Femur (tissue), 1 donor: ENCODE measurements around the gene GRID2.
A peak's percentile ranks its signal among the peaks of the same experiment; 100 is the strongest.
"Not testable (repeated sequence)": the region's sequence is repeated elsewhere in the genome, so short reads cannot be mapped to it uniquely, and the experiment has no call there.

Experiments
- DNase-seq: peaks from one replicate; pipeline ENCODE4 v3.0.0-alpha.2; 2017

The GRID2 gene

DNA sequence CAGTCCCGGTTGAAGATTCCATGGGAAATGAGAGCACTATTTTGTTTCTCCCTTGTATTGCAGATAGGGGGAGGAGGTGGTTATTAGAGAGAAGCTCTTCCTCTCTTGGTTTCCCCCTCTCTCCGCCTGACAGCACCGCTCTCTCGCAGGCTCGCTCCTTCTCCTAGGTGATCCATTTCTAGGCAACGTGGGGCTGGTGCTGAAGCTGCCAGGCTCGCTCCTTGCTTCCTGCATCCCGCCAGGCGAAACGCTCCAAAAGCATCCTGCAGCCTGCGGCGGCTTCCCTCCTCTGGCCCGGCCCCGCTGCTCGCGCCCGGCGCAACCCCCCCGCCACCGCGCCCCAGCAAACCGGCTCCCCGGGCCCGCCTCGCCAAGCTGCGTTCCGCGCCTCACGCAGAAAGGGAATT is at the start of gene GRID2:
GRID2 (plus strand) TSS at position 346 of the 407 bp plus-strand sequence.
- peak; percentile 52 for DNase-seq

DNA sequence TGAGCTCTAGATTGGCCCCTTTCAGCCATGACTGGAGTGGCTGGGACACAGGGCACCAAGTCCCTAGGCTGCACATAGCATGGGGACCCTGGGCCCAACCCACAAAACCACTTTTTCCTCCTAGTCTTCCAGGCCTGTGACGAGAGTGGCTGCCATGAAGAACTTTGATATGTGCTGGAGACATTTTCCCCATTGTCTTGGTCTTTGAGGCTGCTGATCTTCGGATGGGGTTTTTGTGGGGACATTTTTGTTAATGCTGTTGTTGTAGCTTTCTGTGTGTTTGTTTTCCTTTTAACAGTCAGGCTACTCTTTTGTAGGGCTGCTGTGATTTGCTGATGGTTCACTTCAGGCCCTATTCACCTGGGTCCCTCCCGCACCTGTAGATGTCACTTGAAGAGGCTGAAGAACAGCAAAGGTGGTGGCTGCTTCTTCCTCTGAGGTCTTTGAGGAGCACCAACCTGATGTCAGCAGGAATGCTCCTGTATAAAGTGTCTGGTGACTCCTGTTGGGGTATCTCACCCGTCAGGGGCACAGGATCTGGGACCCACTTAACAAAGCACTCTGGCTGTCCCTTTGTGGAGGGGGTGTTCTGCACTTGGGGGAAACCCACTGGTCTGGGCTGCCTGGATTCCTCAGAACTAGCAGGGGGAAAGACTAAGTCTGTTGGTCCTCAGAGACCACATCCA is 49.6 kb upstream of the GRID2 start:
- no peak for DNase-seq

DNA sequence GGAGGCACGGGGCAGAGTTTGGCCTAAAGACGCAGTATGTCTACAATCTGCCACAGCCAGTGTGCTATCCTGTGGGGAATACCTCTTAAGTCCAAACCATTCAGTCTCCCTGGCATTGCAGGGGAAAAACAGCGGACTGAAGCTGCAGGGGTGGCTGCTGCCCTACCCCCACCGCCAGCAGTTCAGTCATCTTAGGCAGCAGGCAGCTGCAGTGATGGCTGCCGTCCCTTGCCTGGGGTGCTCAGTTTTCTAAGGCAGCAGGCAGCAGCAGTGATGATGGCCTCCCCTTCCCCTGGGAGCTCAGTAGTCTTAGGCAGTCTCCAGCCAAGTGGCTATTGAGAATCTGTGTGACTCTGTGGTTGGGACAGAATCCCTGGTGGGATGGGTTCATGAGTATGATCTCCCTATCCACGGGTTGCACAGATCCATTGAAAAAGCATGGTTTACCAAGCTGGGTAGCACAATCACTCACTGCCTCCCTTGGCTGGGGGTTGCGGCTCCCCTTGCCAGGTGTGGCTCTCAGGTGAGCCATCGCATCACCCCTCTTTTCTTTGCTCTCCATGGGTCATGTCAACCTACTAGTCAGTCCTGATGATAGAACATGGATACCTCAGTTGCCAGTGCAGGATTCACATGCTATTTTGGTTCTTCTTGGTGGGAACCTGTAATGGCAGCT is 48.9 kb upstream of the GRID2 start:
- DNase-seq, result no peak

DNA sequence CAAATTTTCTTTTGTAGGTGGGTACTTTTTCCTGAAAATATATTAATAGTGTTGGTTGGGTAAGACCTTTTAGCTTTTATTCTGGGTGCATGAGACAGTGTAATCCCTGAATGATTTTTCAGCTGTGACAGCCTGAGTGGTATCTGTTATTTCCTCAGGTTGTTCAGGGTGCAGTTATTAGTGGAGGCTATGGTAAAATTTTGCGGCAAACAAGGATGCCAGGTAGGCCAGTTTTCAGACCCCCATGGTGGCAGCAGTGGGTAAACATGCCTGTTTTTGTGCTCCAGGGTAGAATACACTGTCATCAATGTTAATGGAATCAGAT is 47.9 kb upstream of the GRID2 start:
- no peak for DNase-seq

DNA sequence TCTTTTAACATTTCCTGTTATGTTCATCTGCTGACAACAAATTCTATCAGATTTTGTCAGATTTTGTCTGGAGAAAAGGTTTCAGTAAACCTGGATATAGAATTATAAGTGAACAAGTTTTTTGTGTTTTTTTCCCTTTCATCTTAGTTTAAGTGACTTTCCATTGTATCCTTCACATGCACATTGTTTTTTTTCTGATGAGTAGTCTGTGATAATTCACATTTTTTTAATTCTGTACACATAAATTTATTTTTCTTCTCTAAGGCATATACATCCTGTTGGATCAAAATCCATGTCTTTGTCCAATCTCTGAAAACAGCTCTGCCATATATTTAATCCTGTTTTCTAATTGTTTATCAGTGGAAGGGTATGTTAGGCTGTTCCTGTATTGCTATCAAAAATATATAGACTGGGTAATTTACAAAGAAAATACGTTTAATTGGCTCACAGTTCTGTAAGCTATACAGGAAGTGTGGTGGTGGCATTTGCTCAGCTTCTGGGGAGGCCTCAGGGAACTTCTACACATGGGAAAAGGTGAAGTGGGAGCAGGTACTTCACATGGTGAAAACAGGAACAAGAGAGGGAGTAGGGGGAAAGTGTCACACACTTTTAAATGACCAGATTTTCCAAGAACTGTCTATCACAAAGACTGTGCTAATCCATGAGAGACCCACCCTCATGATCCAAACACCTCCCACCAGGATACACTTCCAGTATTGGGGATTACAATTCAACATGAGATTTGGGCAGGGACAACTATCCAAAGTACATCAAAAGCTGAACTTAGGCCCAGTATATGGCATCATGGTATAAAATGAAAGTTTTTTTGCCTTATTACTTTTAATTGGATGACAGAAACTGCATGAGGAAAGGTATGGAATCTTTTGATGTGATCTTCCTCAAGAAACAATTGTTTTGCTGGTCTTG is 45.6 kb upstream of the GRID2 start:
- DNase-seq, result no peak

DNA sequence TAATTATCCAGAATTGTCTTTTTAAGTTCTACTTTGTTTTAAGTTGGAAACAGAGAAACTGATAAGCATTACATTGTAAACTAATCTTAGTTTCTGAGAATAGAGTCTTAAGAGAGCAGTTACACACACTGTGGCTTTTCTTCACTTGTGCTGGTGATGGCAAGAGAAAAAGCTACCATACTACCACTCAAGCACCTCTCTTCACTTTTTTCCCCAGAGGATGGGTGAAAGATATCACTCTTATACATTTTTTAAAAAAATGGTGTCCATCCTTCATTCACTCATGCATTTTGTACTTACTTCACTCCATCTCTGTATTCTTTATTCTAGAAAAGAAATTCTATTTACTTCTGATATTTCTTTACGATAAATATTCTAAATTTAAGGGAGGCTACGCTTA is 42.5 kb upstream of the GRID2 start:
- DNase-seq, result no peak

DNA sequence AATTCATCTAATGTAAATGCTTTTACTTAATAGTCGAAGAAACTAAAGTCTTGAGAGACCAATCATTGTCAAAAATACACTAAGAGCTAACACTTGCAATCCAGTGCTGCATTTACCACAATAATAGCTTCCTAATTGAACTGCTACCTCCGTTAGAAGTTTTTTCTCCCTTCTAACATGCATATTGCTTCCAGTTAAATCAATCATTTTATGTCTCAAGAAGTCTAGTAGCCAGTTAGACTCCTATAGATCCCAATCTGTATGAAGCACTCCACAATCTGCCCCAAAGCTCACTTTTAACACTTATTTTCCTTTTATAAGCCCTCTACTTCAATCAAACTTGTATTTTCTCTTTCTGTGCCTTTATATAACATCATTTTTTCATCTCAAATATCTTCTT is 41.4 kb upstream of the GRID2 start:
- no peak for DNase-seq

DNA sequence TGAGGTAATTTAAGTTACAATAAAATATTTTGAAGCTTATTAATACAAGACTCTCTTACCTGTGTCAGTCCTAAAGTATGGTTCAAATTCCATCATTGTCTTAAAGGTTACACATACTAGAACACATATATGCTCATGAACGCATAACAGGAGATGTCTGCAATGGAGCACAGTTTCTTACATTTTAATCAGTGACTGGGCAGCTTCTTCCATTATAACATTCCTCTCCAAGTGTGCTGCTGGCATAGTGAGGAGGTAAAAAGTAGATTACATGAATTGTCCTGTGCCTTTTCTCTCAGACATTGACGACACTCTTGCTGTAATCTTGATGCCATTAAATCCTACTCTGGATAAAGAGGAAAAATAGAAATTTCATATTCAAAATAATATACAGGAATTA is 40.8 kb upstream of the GRID2 start:
- no peak for DNase-seq

DNA sequence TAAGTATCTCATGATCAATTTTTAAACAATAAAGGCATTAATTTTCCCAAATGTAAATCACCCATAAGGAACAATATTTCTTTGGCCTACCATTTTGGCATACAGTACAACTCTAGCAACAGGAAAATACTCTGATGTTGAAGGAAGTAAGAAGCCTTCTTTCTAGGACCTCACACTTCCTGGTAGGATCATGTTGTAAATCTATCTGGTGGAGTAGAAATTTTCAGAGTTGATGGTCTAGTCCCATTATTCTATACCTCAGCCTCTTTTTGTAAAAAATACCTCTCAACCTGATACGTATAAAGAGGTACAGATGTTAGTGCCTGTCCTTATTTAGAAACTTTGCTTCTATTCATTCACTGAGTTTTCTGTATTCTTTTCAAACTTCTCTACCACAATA is 40.2 kb upstream of the GRID2 start:
- DNase-seq, result no peak

DNA sequence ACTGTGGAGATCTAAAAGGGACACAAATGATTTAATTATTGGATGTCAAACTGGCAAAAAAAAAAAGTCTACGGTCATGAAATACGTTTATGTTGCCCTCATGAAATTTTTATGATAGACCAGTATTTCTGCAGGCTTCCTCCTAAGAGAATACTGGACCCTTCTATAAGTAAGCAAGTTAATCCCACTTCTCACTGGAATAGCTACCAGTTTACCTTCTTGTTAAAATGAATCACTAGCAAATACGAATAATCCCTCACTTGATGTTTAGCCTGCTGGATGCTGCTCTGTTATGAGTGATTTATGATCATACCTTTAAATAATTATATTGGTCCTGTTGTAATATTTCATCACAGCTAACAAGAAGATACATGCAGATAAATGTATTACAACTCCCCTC is 39.6 kb upstream of the GRID2 start:
- no peak for DNase-seq

DNA sequence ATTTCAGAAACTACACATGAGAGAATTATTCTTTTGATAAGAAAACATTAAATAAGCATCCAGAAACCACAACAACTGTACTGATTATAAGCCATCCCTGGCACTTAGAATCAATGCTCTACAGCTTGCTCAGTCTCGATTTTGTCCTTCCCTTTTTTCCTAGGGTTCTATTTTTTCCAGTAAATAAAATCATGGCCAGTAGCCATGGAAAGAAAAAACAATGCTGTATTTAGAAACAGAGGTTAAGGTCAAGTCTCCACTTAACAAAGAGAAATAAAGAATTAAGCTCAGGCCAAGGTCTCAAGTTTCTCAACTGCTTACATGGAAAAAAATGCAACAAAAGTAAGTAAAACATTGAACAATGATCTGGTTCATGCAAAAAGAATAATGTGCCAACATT is 38.7 kb upstream of the GRID2 start:
- DNase-seq, result no peak

DNA sequence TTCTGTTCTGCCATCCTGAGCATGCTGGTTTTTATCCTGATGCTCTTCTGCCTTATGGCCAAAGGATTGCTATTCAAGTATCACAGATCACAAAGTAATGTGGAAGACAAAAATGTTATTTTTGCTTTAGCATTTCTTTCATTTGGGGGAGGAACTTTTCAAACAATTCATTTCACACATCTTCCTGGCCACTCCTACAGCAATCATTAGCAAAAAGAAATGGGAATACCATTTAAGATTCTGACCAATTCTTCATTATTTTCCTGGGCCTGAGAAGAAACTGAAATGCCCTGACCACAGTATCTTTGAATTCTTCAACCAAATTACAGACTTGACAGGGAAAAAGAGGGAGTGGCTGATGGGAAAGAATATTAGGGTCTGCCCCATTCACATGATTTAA is 38.0 kb upstream of the GRID2 start:
- DNase-seq, result no peak

DNA sequence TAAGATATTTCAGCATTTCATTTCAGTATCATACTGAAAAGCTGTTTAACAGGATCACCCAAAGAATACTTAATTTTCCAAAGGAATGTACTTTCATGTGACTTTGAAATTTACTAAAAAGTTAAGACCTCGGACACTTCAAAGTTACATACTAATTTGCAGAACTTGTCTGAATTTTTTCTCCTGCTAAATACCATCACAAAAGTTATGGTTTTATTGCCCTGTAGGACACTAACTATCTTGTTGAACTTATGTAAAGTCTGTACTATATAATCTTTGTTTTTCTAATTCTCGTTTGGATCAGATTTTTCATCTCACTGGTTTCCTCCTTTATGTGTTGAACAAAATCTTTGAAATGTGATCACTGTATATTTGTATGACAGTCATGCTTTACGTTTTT is 37.2 kb upstream of the GRID2 start:
- no peak for DNase-seq

DNA sequence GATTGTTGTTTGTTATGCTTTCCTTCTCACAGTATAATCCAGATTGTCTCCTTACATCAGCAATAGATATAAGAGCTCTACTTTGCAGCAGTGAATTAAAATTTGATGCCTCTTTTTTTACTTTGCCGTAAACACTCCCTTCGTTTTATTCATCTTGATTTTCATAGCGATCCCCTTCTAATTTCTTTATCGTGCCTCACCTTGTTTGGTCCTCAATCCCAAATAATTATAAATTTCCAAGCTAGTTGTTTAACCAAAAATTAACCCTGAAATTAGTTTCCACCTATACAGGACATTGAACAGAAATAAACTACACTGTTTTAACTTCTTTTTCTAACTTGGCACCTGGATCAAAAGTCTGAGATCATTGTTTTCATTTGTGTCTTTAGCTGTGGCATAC is 35.1 kb upstream of the GRID2 start:
- DNase-seq, result no peak

DNA sequence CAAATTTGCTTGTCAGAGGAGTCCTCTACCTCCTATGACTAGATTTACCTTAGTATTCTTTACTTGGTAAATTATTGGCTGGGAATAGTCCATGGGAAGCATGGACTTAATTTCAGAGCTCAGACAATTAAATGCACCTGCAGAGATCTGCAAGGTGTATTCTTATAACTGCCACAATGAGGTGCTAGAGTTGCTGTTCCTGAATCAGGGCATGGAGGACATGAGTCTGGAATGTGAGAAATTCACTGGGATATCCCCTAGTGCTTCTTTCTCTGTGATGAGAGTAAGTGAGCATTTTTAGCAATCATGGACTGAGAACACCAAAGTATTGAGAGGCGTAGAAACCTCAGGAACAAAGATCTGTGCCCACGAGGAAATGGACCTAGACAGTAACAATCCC is 32.9 kb upstream of the GRID2 start:
- no peak for DNase-seq

DNA sequence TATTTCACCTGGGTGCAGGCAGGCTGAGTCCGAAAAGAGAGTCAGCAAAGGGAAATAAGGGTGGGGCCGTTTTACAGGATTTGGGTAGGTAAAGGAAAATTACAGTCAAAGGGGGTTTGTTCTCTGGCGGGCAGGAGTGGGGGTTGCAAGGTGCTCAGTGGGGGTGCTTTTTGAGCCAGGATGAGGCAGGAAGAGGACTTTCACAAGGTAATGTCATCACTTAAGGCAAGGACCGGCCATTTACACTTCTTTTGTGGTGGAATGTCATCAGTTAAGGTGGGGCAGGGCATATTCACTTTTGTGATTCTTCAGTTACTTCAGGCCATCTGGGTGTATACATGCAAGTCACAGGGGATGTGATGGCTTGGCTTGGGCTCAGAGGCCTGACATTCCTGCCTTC is 32.2 kb upstream of the GRID2 start:
- DNase-seq, result not testable (repeated sequence)

DNA sequence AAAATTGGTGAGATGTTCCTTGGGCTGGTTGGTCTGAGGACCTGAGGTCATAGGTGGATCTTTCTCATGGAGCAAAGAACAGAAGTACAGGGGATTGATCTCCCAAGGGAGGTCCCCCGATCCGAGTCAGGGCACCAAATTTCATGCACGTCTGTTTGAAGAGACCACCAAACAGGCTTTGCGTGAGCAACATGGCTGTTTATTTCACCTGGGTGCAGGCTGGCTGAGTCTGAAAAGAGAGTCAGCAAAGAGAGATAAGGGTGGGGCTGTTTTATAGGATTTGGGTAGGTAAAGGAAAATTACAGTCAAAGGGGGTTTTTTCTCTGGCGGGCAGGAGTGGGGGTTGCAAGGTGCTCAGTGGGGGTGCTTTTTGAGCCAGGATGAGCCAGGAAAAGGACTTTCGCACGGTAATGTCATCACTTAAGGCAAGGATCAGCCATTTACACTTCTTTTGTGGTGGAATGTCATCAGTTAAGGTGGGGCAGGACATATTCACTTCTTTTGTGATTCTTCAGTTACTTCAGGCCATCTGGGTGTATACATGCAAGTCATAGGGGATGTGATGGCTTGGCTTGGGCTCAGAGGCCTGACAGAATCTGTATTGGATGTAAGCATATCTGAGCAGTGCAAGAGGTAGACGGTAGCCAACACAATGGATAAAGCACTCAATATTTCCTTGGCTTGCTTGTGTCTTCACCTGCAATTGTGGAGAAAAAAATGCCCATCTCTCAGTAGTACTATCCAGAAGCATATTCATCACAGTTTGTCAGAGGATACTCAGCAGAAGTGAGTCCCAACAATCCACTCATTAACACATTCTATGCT is 26.5 kb upstream of the GRID2 start:
- DNase-seq, result not testable (repeated sequence)

DNA sequence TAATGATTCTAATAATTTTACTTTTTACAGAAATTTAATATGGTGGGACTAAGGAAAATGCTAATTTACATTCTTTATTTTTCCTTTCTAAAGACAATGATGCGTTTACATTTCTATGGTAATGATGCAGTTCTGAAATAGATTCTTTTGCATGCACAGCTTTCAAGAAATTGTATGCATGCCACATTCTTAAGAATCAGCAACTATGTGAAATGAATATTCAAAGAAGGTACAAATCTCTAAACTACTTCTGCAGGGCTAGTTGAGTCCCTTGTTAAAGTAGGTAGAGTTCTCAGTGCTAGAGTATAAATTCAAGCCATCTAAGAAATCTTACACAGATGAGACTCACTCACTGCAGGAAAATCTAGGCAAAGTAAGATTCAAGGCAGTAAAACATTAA is 24.5 kb upstream of the GRID2 start:
- no peak for DNase-seq

DNA sequence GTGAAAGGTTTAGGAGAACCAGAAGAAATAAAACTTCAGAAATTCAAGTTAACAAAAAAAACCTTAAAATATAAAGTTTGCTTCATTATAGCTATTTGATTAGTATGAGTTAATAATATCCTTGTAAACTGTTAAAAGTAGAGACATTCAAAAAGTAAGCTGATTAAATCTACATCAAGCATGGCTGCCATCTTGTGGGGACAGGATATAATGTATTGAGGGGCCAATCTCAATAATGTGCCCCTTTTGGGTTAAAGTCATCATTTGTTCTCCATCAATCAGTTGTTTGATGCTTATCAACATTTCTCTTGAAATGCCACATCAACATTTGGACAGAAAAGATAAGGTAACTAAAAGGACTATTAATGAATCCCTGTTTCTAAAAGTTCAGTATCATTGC is 4.6 kb upstream of the GRID2 start:
- no peak for DNase-seq

DNA sequence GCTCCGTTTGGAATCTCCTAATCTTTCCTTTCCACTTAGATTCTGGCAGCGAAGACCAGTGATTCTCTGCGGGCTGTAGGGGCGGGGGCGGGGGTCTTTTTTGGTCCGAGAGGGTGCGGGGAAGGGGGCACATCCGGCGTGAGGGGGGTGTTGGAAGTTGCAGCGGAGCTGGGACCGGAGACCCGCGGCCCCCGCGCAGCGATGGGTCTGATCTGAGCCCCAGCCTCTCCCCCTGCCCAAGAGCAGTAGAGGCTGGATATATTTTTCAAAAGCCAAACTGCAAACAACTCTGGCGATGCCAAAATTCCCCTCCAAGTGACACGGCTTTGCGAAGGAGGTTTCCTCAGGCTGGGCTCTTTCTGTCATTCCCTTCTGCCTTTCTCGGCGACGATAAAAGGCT is 355 bp downstream of the GRID2 start:
- peak; percentile 18 for DNase-seq

DNA sequence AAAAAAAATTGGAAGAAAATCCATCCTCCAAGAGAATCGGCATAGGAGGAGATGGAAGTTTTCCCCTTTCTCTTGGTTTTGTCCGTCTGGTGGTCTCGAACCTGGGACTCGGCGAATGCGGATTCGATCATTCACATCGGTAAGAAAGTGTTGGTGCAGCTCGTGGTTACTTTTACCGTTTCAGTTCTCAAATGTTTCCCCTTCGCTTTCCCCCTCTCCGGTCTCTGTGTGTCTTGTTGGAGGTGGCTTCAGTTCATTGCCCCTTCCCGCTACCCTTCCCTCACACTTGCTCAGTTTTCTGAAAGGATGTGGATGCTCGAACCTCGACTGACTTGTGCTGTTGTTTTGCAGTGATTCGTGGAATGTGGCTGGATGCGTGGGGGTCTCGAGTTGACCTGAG is 840 bp downstream of the GRID2 start:
- DNase-seq, result peak; percentile 15

DNA sequence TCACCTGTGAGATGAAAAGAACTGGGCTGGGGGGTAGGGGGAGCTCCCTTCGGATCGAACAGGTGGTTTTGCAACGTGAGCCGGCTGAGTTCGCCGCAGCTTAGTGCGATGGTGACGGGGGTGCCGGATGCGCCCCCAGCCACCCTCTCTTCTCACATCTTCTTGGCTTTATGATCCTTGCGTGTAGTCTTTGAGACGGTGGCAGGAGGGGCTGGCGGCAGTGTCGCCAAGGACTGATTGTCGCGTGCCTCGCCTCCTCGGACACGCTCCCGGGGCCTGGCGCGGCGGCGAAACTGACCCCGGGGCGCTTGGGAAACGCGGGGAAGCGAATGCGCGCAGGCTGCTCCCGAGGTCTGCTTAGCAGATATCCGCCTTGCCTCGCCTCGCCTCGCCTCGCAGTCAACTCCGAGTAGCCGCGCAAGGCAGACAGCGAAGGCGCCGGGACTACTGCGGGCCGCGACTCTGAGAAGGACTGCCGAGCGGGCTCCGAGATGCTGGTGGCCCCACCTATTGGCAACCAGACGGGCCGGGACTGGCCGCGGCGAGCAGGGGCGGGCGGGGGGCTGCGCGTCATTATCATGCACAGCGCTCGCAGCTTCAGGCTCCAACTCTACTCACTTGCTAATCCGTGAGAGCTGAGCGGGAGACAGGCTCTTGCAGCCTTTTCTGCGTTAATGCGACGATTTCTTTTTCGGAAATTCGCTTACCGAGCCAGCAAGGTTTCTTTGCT is 1.5 kb downstream of the GRID2 start:
- DNase-seq, result peak; percentile 82
